GM18502 (cell line): ENCODE measurements around the gene CNTN5.
"Not testable (repeated sequence)": the region's sequence is repeated elsewhere in the genome, so short reads cannot be mapped to it uniquely, and the experiment has no call there.

Experiments
- ATAC-seq: cut with Tn5 transposase; IDR thresholded peaks from one replicate; pipeline ENCODE4 v1.9.1; 2021; ENCODE audit warnings: mild to moderate bottlenecking; ENCODE audit not compliant: unreplicated experiment, poor library complexity

Gene CNTN5

GRCh38 chr11:99257131-99257530, 236.4 kb downstream of the CNTN5 start:
- no peak for ATAC-seq

GRCh38 chr11:99260696-99261095, 239.9 kb downstream of the CNTN5 start:
- no peak for ATAC-seq

- ATAC-seq, result no peak
These were observed 248.1 kb downstream of the CNTN5 start for GRCh38 chr11:99268886-99269285.

- ATAC-seq, result no peak
These were observed 250.8 kb downstream of the CNTN5 start for GRCh38 chr11:99271527-99271926.

- no peak for ATAC-seq
These were observed 254.8 kb downstream of the CNTN5 start for GRCh38 chr11:99275521-99275920.

- ATAC-seq, result no peak
These were observed 256.5 kb downstream of the CNTN5 start for GRCh38 chr11:99277281-99277680.

GRCh38 chr11:99279266-99279665, 258.5 kb downstream of the CNTN5 start:
- no peak for ATAC-seq

GRCh38 chr11:99281331-99281730, 260.6 kb downstream of the CNTN5 start:
- ATAC-seq, result no peak

- not testable (repeated sequence) for ATAC-seq
These were observed 277.2 kb downstream of the CNTN5 start for GRCh38 chr11:99297925-99298324.

GRCh38 chr11:99307510-99308088, 286.9 kb downstream of the CNTN5 start:
- no peak for ATAC-seq

- ATAC-seq, result no peak
These were observed 291.1 kb downstream of the CNTN5 start for GRCh38 chr11:99311870-99312269.

GRCh38 chr11:99316776-99317520, 296.2 kb downstream of the CNTN5 start:
- ATAC-seq, result no peak

- ATAC-seq, result no peak
These were observed 300.1 kb downstream of the CNTN5 start for GRCh38 chr11:99320769-99321290.

GRCh38 chr11:99325847-99326246, 305.1 kb downstream of the CNTN5 start:
- ATAC-seq, result no peak

- no peak for ATAC-seq
These were observed 306.3 kb downstream of the CNTN5 start for GRCh38 chr11:99327066-99327465.

- no peak for ATAC-seq
These were observed 306.8 kb downstream of the CNTN5 start for GRCh38 chr11:99327527-99327926.

GRCh38 chr11:99333621-99334020, 312.9 kb downstream of the CNTN5 start:
- ATAC-seq, result no peak

- ATAC-seq, result no peak
These were observed 322.4 kb downstream of the CNTN5 start for GRCh38 chr11:99343117-99343516.

- no peak for ATAC-seq
These were observed 328.5 kb downstream of the CNTN5 start for GRCh38 chr11:99349151-99349673.

- no peak for ATAC-seq
These were observed 330.9 kb downstream of the CNTN5 start for GRCh38 chr11:99351624-99352023.

- no peak for ATAC-seq
These were observed 331.9 kb downstream of the CNTN5 start for GRCh38 chr11:99352642-99353041.

- ATAC-seq, result no peak
These were observed 345.8 kb downstream of the CNTN5 start for GRCh38 chr11:99366546-99366945.
